Panc1 (cell line): ENCODE measurements around the gene NUP58. TPM values are rescaled to one million over a fixed set of nuclear protein-coding genes. Genes with fewer than 3 reads are reported as not detected.

Experiments used
- ATAC-seq: fragments of 200-7000 bp; cut with Tn5 transposase; 2 replicates; pipeline ENCODE4 v1.9.1; 2020; ENCODE audit warnings: mild to moderate bottlenecking, moderate library complexity
- BruUV-seq: library from RNA; stranded (reverse); fragments of 400-500 nt; replicated peaks from 2 replicates; lab custom pipeline; 2021; lab: Mats Ljungman, UMichigan
- CTCF ChIA-PET: fragments of 300-600 bp; sonication (Branson Sonifier 250); formaldehyde crosslinking; loops from one replicate; lab custom pipeline; 2022; ENCODE audit warnings: antibody characterized with exemption; lab: Charles Lee
- POLR2A ChIA-PET: fragments of 300-600 bp; sonication (Branson Sonifier 250); formaldehyde crosslinking; loops from one replicate; lab custom pipeline; 2022; ENCODE audit warnings: antibody characterized with exemption; lab: Charles Lee
- DNase-seq: peaks from one replicate; pipeline ENCODE4 v3.0.0-alpha.2; 2010; ENCODE audit warnings: low read depth, low spot score
- H3K27ac ChIP-seq: 2 replicates; pipeline ENCODE4 v1.5.1; 2011; ENCODE audit warnings: mild to moderate bottlenecking, low read length, inconsistent platforms
- H3K27me3 ChIP-seq: fragments of 200-500 bp; sonication (Bioruptor generic); 2 replicates; pipeline ENCODE4 v1.6.0; 2014; ENCODE audit warnings: low read length, inconsistent platforms; ENCODE audit not compliant: control insufficient read depth, insufficient read depth
- H3K36me3 ChIP-seq: fragments of 200-500 bp; sonication (Bioruptor generic); 2 replicates; pipeline ENCODE4 v1.5.1; 2014; ENCODE audit warnings: inconsistent platforms, mild to moderate bottlenecking, low read length, moderate library complexity; ENCODE audit not compliant: control insufficient read depth, insufficient read depth
- H3K4me1 ChIP-seq: 2 replicates; pipeline ENCODE4 v1.5.1; 2011; ENCODE audit warnings: inconsistent platforms, mild to moderate bottlenecking, low read length, moderate library complexity; ENCODE audit not compliant: control insufficient read depth, insufficient read depth
- H3K4me3 ChIP-seq, 2 experiments: 2 replicates each; pipeline ENCODE4 v1.5.1; 2011 to 2012; ENCODE audit warnings: low read depth in 2 of 2, low read length in 2 of 2, mild to moderate bottlenecking in 2 of 2, inconsistent platforms in 1 of 2, moderate library complexity in 1 of 2
- H3K9me3 ChIP-seq: fragments of 200-500 bp; sonication (Bioruptor generic); 2 replicates; pipeline ENCODE4 v1.5.1; 2014; ENCODE audit warnings: low read depth, mild to moderate bottlenecking, inconsistent platforms, low read length, moderate library complexity; ENCODE audit not compliant: control insufficient read depth, insufficient read depth
- CTCF ChIP-seq: fragments of 450-650 bp; IDR thresholded peaks from 2 replicates; pipeline ENCODE4 v1.5.1; 2017; ENCODE audit warnings: mild to moderate bottlenecking
- POLR2AphosphoS5 ChIP-seq: IDR thresholded peaks from 2 replicates; pipeline ENCODE4 v1.6.1; 2012; ENCODE audit warnings: mild to moderate bottlenecking, low read depth, low read length, moderate library complexity
- REST ChIP-seq, 2 experiments: IDR thresholded peaks; 2 replicates each; pipeline ENCODE4 v1.6.1; 2011 to 2012; ENCODE audit warnings: low read depth in 2 of 2, control low read depth in 1 of 2, low read length in 1 of 2, mild to moderate bottlenecking in 1 of 2, moderate library complexity in 1 of 2; ENCODE audit not compliant: insufficient read depth in 1 of 2
- SIN3A ChIP-seq: IDR thresholded peaks from 2 replicates; pipeline ENCODE4 v1.6.1; 2012; ENCODE audit warnings: low read depth, mild to moderate bottlenecking, low read length, moderate library complexity, borderline replicate concordance; ENCODE audit not compliant: insufficient read depth
- TCF7L2 ChIP-seq: IDR thresholded peaks from 2 replicates; pipeline ENCODE4 v1.6.1; 2011; ENCODE audit warnings: mild to moderate bottlenecking, low read depth, low read length, inconsistent platforms
- in situ Hi-C: cut with HindIII; loops from 2 replicates; pipeline ENCODE4 v1.10.0; 2016; ENCODE audit warnings: low sequenced_read_pairs, low pct_unique_long_range_greater_than_20kb
- intact Hi-C: fragments of 100-400 bp; cut with micrococcal nuclease; formaldehyde crosslinking; loops from one replicate; pipeline ENCODE4 v1.10.0; 2022; ENCODE audit not compliant: unreplicated experiment
- total RNA-seq: library from RNA; stranded (reverse); gene quantifications from one replicate; pipeline ENCODE4 v1.2.1, GENCODE V29; 2021; ENCODE audit not compliant: unreplicated experiment

Gene NUP58
- total RNA-seq, 1 experiment from 2014 or later, result 40.0 TPM

- no TSS peak for BruUV-seq
- POLR2A ChIA-PET, result no interaction called here
- H3K36me3 ChIP-seq, result no peaks in the 10 kb centered on the region
- intact Hi-C loops, result no loop called here
- H3K9me3 ChIP-seq, result no peaks in the 10 kb centered on the region
- in situ Hi-C loops, result no loop called here
- H3K27me3 ChIP-seq, result no peaks in the 10 kb centered on the region; the same call in 1 of the 2 replicates
- no peaks in the 10 kb centered on the region for H3K4me1 ChIP-seq
- no peak overlapping the region for H3K27ac ChIP-seq
- ATAC-seq (no peak), DNase-seq (no peak)
- TF ChIP-seq TCF7L2 (no peak), POLR2AphosphoS5 (no peak), REST (IDR thresholded peaks at IDR 0.05; ENCODE audit: insufficient read depth in 1 of 2, low read depth in 2 of 2, low read length in 1 of 2) (no peak), SIN3A (no peak), CTCF (no peak)
- CTCF ChIA-PET, result no interaction called here
- H3K4me3 ChIP-seq, result no peak overlapping the region
These were observed 77.6 kb downstream of the NUP58 start for GRCh38 chr13:25379011-25379410.

GRCh38 chr13:25380082-25380481 lies 78.7 kb downstream of the NUP58 start:
- intact Hi-C loops, result no loop called here
- DNase-seq (no peak), ATAC-seq (no peak)
- ChIA-PET CTCF (no interaction called here), POLR2A (no interaction called here)
- Histone ChIP-seq H3K27me3 (no peaks in the 10 kb centered on the region; the same call in 1 of the 2 replicates), H3K4me1 (no peaks in the 10 kb centered on the region), H3K36me3 (no peaks in the 10 kb centered on the region), H3K9me3 (no peaks in the 10 kb centered on the region), H3K4me3 (no peak overlapping the region), H3K27ac (no peak overlapping the region)
- no TSS peak for BruUV-seq
- in situ Hi-C loops, result no loop called here
- TF ChIP-seq TCF7L2 (no peak), REST (IDR thresholded peaks at IDR 0.05; ENCODE audit: insufficient read depth in 1 of 2, low read depth in 2 of 2, low read length in 1 of 2) (no peak), POLR2AphosphoS5 (no peak), CTCF (no peak), SIN3A (no peak)
